HG02588 (cell line): ENCODE data around the gene ZC3H7B.
A peak's percentile ranks its signal among the peaks of the same experiment; 100 is the strongest.
"Not testable (repeated sequence)": the region's sequence is repeated elsewhere in the genome, so short reads cannot be mapped to it uniquely, and the experiment has no call there.

Experiments
- ATAC-seq: cut with Tn5 transposase; IDR thresholded peaks from one replicate; pipeline ENCODE4 v1.9.1; 2021; ENCODE audit warnings: mild to moderate bottlenecking, moderate library complexity; ENCODE audit not compliant: unreplicated experiment

Gene ZC3H7B

GRCh38 chr22:41285441-41285819 is 15.9 kb upstream of the ZC3H7B start:
- ATAC-seq = peak; percentile 12

GRCh38 chr22:41285820-41286638 is 15.3 kb upstream of the ZC3H7B start, which contains the start of gene RANGAP1:
Gene RANGAP1 (minus strand): TSS chr22:41286187. CDS start chr22:41281044, 5,143 bp downstream.
- ATAC-seq = peak; percentile 93

GRCh38 chr22:41286639-41287091 is 14.7 kb upstream of the ZC3H7B start:
- ATAC-seq = peak; percentile 11

- no peak for ATAC-seq
Observed at GRCh38 chr22:41288245-41288946, 12.9 kb upstream of the ZC3H7B start.

- ATAC-seq = no peak
Observed at GRCh38 chr22:41289671-41290070, 11.7 kb upstream of the ZC3H7B start.

GRCh38 chr22:41290262-41291221 is 10.8 kb upstream of the ZC3H7B start:
- no peak for ATAC-seq

- not testable (repeated sequence) for ATAC-seq
Observed at GRCh38 chr22:41294816-41295215, 6.5 kb upstream of the ZC3H7B start.

GRCh38 chr22:41296826-41297667 is 4.3 kb upstream of the ZC3H7B start:
- no peak for ATAC-seq

- ATAC-seq = no peak
Observed at GRCh38 chr22:41300661-41301060, 664 bp upstream of the ZC3H7B start.

- ATAC-seq = no peak
Observed at GRCh38 chr22:41302021-41302767, 869 bp downstream of the ZC3H7B start.

- ATAC-seq = no peak
Observed at GRCh38 chr22:41302811-41303210, 1.5 kb downstream of the ZC3H7B start.

GRCh38 chr22:41305646-41306045 is 4.3 kb downstream of the ZC3H7B start:
- no peak for ATAC-seq

- no peak for ATAC-seq
Observed at GRCh38 chr22:41308054-41308453, 6.7 kb downstream of the ZC3H7B start.

- ATAC-seq = no peak
Observed at GRCh38 chr22:41308544-41308947, 7.2 kb downstream of the ZC3H7B start.

- ATAC-seq = no peak
Observed at GRCh38 chr22:41310336-41310735, 9.0 kb downstream of the ZC3H7B start.

GRCh38 chr22:41311487-41311886 is 10.2 kb downstream of the ZC3H7B start:
- no peak for ATAC-seq

- no peak for ATAC-seq
Observed at GRCh38 chr22:41314821-41315220, 13.5 kb downstream of the ZC3H7B start.

- ATAC-seq = no peak
Observed at GRCh38 chr22:41315586-41315985, 14.3 kb downstream of the ZC3H7B start.
